Cardiac fibroblast (primary cell): ENCODE data around the gene ZNF536.

Experiments used
- DNase-seq, 2 donors: peaks; one replicate each; pipeline versions ENCODE4 v3.0.0 to v3.0.0-alpha.2; 2010; ENCODE audit warnings: low read depth in 2 of 2
- H3K4me3 ChIP-seq, 2 donors: replicated peaks in 1 of 2; 1 replicate in 1 of 2; 2 replicates in 1 of 2; pipeline ENCODE4 v1.5.1; 2011; ENCODE audit warnings: low read depth in 2 of 2, low read length in 2 of 2, mild to moderate bottlenecking in 2 of 2, moderate library complexity in 1 of 2
- TF ChIP-seq, protein P1 (sequence below): IDR thresholded peaks from one replicate; pipeline ENCODE4 v1.5.1; 2011; ENCODE audit warnings: low read depth, mild to moderate bottlenecking, low read length, inconsistent platforms

ZNF536 gene

GRCh38 chr19:30546332-30546731 is 174.1 kb downstream of the ZNF536 start:
- DNase-seq: no peak
- TF ChIP-seq, protein P1, sequence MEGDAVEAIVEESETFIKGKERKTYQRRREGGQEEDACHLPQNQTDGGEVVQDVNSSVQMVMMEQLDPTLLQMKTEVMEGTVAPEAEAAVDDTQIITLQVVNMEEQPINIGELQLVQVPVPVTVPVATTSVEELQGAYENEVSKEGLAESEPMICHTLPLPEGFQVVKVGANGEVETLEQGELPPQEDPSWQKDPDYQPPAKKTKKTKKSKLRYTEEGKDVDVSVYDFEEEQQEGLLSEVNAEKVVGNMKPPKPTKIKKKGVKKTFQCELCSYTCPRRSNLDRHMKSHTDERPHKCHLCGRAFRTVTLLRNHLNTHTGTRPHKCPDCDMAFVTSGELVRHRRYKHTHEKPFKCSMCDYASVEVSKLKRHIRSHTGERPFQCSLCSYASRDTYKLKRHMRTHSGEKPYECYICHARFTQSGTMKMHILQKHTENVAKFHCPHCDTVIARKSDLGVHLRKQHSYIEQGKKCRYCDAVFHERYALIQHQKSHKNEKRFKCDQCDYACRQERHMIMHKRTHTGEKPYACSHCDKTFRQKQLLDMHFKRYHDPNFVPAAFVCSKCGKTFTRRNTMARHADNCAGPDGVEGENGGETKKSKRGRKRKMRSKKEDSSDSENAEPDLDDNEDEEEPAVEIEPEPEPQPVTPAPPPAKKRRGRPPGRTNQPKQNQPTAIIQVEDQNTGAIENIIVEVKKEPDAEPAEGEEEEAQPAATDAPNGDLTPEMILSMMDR: no peak
- H3K4me3 ChIP-seq: no peak overlapping the region

DNA sequence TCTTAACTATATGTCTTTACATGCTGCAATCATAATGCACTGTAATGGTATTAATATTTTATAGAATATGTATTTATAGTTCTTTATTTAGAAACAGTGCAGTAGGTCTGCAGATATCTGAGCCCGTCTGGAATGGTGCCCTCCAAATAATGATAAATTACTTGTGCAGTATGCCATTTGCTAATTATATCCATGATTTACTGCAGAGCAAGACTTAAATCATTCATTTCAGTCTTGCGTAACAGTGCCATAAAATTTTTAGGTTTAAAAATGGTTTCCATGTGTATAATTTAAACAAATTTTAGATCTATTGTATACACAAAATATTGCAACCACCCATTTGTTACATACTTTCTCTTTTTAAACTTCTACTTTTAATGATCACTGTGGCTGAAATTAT is 175.1 kb downstream of the ZNF536 start:
- DNase-seq: no peak
- H3K4me3 ChIP-seq: no peak overlapping the region
- TF ChIP-seq, protein P1: no peak

- TF ChIP-seq, protein P1: no peak
- no peak overlapping the region for H3K4me3 ChIP-seq
- no peak for DNase-seq
These were observed 177.0 kb downstream of the ZNF536 start for GRCh38 chr19:30549151-30549550.

DNA sequence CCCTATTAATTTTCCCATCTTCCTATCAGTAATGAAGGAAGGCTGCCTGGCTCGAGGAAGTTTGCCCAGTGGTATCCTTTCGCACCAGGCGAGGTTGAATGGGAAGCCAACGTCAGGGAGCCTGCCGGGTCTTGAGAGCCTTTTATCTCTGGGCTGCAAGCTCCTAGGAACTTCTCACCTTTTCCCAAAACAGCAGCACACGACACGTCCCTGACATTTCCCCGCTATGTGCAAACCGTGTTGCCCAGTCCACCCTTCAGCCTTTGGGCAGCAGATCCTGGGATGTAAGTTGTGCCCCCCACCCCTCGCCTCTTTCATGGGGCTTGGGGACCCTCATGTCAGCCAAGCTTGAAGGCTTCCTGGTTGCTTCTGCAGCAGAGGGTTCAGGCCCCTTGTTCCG is 179.1 kb downstream of the ZNF536 start:
- no peak for DNase-seq
- H3K4me3 ChIP-seq: no peak overlapping the region
- TF ChIP-seq, protein P1: no peak

- H3K4me3 ChIP-seq: no peak overlapping the region
- no peak for DNase-seq
- TF ChIP-seq, protein P1: no peak
These were observed 180.4 kb downstream of the ZNF536 start for GRCh38 chr19:30552593-30552992.

DNA sequence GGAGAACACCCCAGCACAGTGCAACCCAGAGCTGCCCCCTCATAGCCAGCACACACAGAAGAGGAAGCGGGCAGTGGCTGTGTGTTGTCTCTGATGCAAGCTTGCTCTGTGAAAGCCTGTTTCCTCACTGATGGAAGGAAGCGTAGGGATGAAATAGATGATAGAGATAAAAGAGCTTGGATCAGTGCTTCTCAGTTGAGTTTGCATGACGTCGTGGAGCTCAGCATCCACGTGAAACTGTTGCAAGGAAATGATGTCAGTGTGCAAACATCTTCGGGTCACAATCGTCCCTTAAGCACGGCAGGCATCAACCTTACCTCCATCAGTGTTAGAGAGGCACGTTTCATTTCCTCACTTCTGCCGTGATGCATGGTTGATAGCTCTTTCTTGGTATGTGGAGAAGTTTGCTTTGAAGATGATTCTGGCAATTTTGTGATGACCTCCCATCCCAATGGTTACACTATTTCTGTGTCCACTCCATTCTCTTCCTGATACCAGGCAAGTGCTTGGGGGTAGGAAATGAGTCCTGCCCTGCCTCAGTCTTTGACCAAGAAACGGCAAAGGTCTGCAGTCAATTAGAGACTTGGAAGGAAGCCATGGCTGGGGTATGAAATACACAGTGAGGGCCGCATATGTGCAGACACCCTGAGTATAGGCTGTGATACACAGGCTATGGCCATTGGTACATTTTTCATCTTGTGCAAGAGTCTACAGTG is 183.0 kb downstream of the ZNF536 start:
- H3K4me3 ChIP-seq: no peak overlapping the region
- TF ChIP-seq, protein P1: no peak
- no peak for DNase-seq

DNA sequence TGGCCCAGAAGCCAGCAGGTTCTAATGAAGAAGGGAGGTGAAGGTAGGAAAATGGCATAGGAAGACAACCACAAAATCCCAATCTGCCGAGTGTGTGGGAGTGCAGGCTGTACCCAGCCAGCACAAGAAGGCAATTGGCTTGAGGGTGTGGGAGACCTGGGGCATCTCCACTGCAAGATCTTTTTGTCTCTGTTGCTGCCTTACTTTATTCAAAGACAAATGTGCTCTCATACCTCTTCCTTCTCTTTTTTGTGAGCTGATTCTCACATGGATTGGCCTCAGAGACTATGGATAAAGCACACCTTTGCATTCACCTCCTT is 183.6 kb downstream of the ZNF536 start:
- no peak for DNase-seq
- TF ChIP-seq, protein P1: no peak
- H3K4me3 ChIP-seq: no peak overlapping the region
